Measurements from ENCODE around the gene PDZD7.

PDZD7 gene

DNA sequence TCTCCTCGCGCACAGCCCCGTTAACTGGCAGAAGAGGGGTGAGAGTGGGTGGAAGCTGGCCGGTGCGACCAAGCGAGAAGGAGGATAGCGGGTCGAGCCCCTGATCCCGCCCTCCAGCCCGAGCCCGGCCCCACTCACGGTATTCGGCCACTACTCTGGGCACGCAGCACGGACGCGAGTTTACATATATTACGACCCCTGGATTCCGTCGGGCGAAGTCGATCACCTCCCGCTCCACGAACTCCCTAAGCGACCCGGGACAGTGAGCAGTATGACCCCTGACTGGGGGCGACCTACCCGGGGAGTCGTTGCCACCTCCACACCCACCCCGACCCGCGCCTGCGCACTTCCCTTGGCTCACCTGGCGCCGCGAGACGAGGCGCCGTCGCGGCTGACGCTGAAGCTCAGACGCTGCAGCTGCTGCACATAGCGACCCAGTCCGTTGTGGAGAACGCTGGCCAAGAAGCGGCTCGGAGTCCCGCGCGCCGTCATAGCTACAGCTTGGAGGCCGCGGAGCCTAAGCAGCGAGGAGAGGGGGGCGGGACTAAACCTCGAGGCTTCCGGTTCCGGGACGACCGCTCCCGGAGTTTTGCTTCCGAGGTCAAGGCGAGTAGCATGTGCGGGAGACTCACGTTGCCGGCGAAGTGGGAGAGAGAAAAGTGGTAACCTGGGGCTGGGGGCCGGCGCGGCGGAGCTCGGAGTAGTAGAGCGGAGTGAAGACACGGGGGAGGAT, 43.8 kb downstream of the PDZD7 start, which contains the start of the genes MRPL43 and TWNK:
Gene MRPL43 (minus strand): TSS at position 546 of the 733 bp plus-strand sequence. CDS start 54 bp downstream, at position 492.
Gene TWNK (plus strand): TSS at position 592 of the 733 bp plus-strand sequence. CDS start 668 bp downstream, outside the sequence.
- H3K9me3 ChIP-seq (ENCODE audit: control insufficient read depth, low read length), result no peaks in the 10 kb centered on the region
- H3K4me1 ChIP-seq (ENCODE audit: control insufficient read depth, insufficient read depth, low read depth, low read length), result peaks cover 24% of the 10 kb centered on the region
- no peak within 1 kb of the TSS for H2AK5ac ChIP-seq (ENCODE audit: low read length, severe bottlenecking)
- peak within 1 kb of the TSS; percentile 92 to 94 for H3K4me3 ChIP-seq (ENCODE audit: insufficient read depth in 1 of 2, low read depth in 1 of 2, low read length in 2 of 2)
- peak within 1 kb of the TSS; percentile 90 for H3K9ac ChIP-seq (ENCODE audit: low read length)
- peaks cover 51 to 60% of the 10 kb centered on the region in 2 experiments for H3K36me3 ChIP-seq (ENCODE audit: control insufficient read depth in 1 of 2, insufficient read depth in 2 of 2, low read depth in 1 of 2, low read length in 2 of 2)
- peaks cover 43% of the 10 kb centered on the region for H3K79me1 ChIP-seq (replicated peaks; ENCODE audit: low read length, poor library complexity, severe bottlenecking)
- no peak within 1 kb of the TSS for H2BK12ac ChIP-seq (ENCODE audit: low read length in 2 of 2)
- no peak within 1 kb of the TSS for H2BK120ac ChIP-seq (ENCODE audit: low read depth, low read length)
- WGBS, result 2% methylated on average over 72 of the region's 75 CpGs
- H3K27ac ChIP-seq (ENCODE audit: low read length, poor library complexity, severe bottlenecking), result peak within 1 kb of the TSS; percentile 88
- peak within 1 kb of the TSS in 1 of 2 experiments; percentile 60 for H3K23ac ChIP-seq (ENCODE audit: low read length in 2 of 2)
- peak within 1 kb of the TSS in 1 of 2 experiments; percentile 95 for H3K14ac ChIP-seq (ENCODE audit: low read length in 2 of 2)
- no peaks in the 10 kb centered on the region for H3K27me3 ChIP-seq (ENCODE audit: control insufficient read depth in 1 of 2, insufficient read depth in 1 of 2, low read length in 2 of 2)
- H3K4me2 ChIP-seq (ENCODE audit: low read length, poor library complexity, severe bottlenecking), result peak within 1 kb of the TSS; percentile 60
- DNase-seq, result peak; percentile 81
- H2BK5ac ChIP-seq (ENCODE audit: low read depth, low read length, poor library complexity, severe bottlenecking), result no peak within 1 kb of the TSS
- H4K91ac ChIP-seq (ENCODE audit: low read length), result peak within 1 kb of the TSS; percentile 67
- H4K8ac ChIP-seq (ENCODE audit: low read length), result peak within 1 kb of the TSS; percentile 95
- peak within 1 kb of the TSS; percentile 98 for H2AFZ ChIP-seq (ENCODE audit: low read depth, low read length)
- H2BK15ac ChIP-seq (ENCODE audit: low read depth, poor library complexity, severe bottlenecking), result no peak within 1 kb of the TSS
- H3K18ac ChIP-seq (ENCODE audit: low read depth in 1 of 2, low read length in 2 of 2), result peak within 1 kb of the TSS; percentile 90 to 93
- peak within 1 kb of the TSS; percentile 39 to 83 for H3K4ac ChIP-seq (ENCODE audit: low read depth in 1 of 2, low read length in 2 of 2)

DNA sequence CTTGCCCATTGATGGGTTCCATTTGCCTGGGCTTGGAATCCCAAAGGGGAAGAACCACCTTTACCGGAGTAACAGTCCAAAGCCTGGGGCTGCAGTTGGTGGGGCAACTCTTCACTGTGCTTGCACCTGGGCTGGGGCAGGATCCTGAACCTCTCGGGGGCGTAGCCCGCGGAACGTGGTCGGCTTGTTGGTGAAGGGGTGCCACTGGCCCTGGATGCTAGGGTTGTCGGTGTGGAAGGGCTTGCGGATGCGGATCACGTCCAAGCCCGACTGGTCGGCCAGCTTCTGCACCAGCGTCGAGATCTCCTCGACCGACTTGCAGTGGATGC, 44.3 kb downstream of the PDZD7 start:
- H2BK12ac ChIP-seq (ENCODE audit: low read length in 2 of 2), result no peak overlapping the region
- no peak overlapping the region for H2BK15ac ChIP-seq (ENCODE audit: low read depth, poor library complexity, severe bottlenecking)
- H3K4me2 ChIP-seq (ENCODE audit: low read length, poor library complexity, severe bottlenecking), result peak overlapping the region; percentile 45
- peak overlapping the region in 1 of 2 experiments; percentile 90 for H3K18ac ChIP-seq (ENCODE audit: low read depth in 1 of 2, low read length in 2 of 2)
- peak overlapping the region; percentile 92 to 94 for H3K4me3 ChIP-seq (ENCODE audit: insufficient read depth in 1 of 2, low read depth in 1 of 2, low read length in 2 of 2)
- peak overlapping the region; percentile 98 for H2AFZ ChIP-seq (ENCODE audit: low read depth, low read length)
- no peak overlapping the region for H3K4ac ChIP-seq (ENCODE audit: low read depth in 1 of 2, low read length in 2 of 2)
- peaks cover 24% of the 10 kb centered on the region for H3K4me1 ChIP-seq (ENCODE audit: control insufficient read depth, insufficient read depth, low read depth, low read length)
- no peaks in the 10 kb centered on the region for H3K9me3 ChIP-seq (ENCODE audit: control insufficient read depth, low read length)
- 33% methylated on average over 17 of the region's 17 CpGs for WGBS
- H4K8ac ChIP-seq (ENCODE audit: low read length), result peak overlapping the region; percentile 95
- peak overlapping the region; percentile 90 for H3K9ac ChIP-seq (ENCODE audit: low read length)
- H3K14ac ChIP-seq (ENCODE audit: low read length in 2 of 2), result no peak overlapping the region
- no peak overlapping the region for H3K27ac ChIP-seq (ENCODE audit: low read length, poor library complexity, severe bottlenecking)
- no peak overlapping the region for H2BK5ac ChIP-seq (ENCODE audit: low read depth, low read length, poor library complexity, severe bottlenecking)
- H3K79me1 ChIP-seq (replicated peaks; ENCODE audit: low read length, poor library complexity, severe bottlenecking), result peaks cover 43% of the 10 kb centered on the region
- DNase-seq, result no peak
- H3K36me3 ChIP-seq (ENCODE audit: control insufficient read depth in 1 of 2, insufficient read depth in 2 of 2, low read depth in 1 of 2, low read length in 2 of 2), result peaks cover 52 to 60% of the 10 kb centered on the region in 2 experiments
- H2BK120ac ChIP-seq (ENCODE audit: low read depth, low read length), result no peak overlapping the region
- no peak overlapping the region for H2AK5ac ChIP-seq (ENCODE audit: low read length, severe bottlenecking)
- H3K23ac ChIP-seq (ENCODE audit: low read length in 2 of 2), result peak overlapping the region in 1 of 2 experiments; percentile 51
- H3K27me3 ChIP-seq (ENCODE audit: control insufficient read depth in 1 of 2, insufficient read depth in 1 of 2, low read length in 2 of 2), result no peaks in the 10 kb centered on the region
- peak overlapping the region; percentile 67 for H4K91ac ChIP-seq (ENCODE audit: low read length)

- H2AK5ac ChIP-seq (ENCODE audit: low read length, severe bottlenecking), result no peak overlapping the region
- H3K27ac ChIP-seq (ENCODE audit: low read length, poor library complexity, severe bottlenecking), result no peak overlapping the region
- no peak for DNase-seq
- H3K9me3 ChIP-seq (ENCODE audit: control insufficient read depth, low read length), result no peaks in the 10 kb centered on the region
- peaks cover 24% of the 10 kb centered on the region for H3K4me1 ChIP-seq (ENCODE audit: control insufficient read depth, insufficient read depth, low read depth, low read length)
- H3K27me3 ChIP-seq (ENCODE audit: control insufficient read depth in 1 of 2, insufficient read depth in 1 of 2, low read length in 2 of 2), result no peaks in the 10 kb centered on the region
- H3K14ac ChIP-seq (ENCODE audit: low read length in 2 of 2), result no peak overlapping the region
- H3K23ac ChIP-seq (ENCODE audit: low read length in 2 of 2), result no peak overlapping the region
- no peak overlapping the region for H2BK5ac ChIP-seq (ENCODE audit: low read depth, low read length, poor library complexity, severe bottlenecking)
- H3K79me1 ChIP-seq (replicated peaks; ENCODE audit: low read length, poor library complexity, severe bottlenecking), result peaks cover 39% of the 10 kb centered on the region
- H3K18ac ChIP-seq (ENCODE audit: low read depth in 1 of 2, low read length in 2 of 2), result no peak overlapping the region
- H3K9ac ChIP-seq (ENCODE audit: low read length), result peak overlapping the region; percentile 90
- 91% methylated on average over 2 of the region's 5 CpGs for WGBS
- H3K4me3 ChIP-seq (ENCODE audit: insufficient read depth in 1 of 2, low read depth in 1 of 2, low read length in 2 of 2), result no peak overlapping the region
- peaks cover 52 to 56% of the 10 kb centered on the region in 2 experiments for H3K36me3 ChIP-seq (ENCODE audit: control insufficient read depth in 1 of 2, insufficient read depth in 2 of 2, low read depth in 1 of 2, low read length in 2 of 2)
- H4K91ac ChIP-seq (ENCODE audit: low read length), result no peak overlapping the region
- H4K8ac ChIP-seq (ENCODE audit: low read length), result no peak overlapping the region
- no peak overlapping the region for H3K4me2 ChIP-seq (ENCODE audit: low read length, poor library complexity, severe bottlenecking)
- H2BK15ac ChIP-seq (ENCODE audit: low read depth, poor library complexity, severe bottlenecking), result no peak overlapping the region
- no peak overlapping the region for H2AFZ ChIP-seq (ENCODE audit: low read depth, low read length)
- H2BK120ac ChIP-seq (ENCODE audit: low read depth, low read length), result no peak overlapping the region
- H2BK12ac ChIP-seq (ENCODE audit: low read length in 2 of 2), result no peak overlapping the region
- no peak overlapping the region for H3K4ac ChIP-seq (ENCODE audit: low read depth in 1 of 2, low read length in 2 of 2)
Measured at GRCh38 chr10:100985336-100985735, 45.6 kb downstream of the PDZD7 start.

DNA sequence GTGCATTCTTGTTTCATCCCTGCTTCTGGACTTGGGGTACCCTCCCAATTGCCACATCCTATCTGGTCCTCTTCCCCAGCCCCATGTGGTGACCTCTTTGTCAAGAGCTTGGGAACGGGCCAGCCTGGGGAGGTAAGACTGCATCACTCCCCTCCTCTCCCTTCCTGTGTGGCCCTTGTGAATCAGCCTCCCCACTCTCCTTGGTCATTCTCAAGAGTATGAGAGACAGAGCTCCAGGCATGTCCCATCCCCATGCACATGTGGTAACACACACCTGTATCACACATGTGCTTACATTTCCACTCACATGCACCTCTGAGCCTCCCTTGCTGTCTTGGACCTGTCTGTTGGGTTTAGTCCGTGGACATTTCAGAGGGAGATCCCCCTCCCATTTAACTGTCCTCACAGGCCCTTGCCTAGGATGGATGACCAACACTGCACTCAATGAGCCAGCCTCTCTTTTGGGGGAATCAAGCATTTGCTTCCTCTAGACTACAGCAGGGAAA, 46.2 kb downstream of the PDZD7 start:
- Histone ChIP-seq H3K4ac (ENCODE audit: low read depth in 1 of 2, low read length in 2 of 2) (no peak overlapping the region), H4K8ac (ENCODE audit: low read length) (no peak overlapping the region), H4K91ac (ENCODE audit: low read length) (no peak overlapping the region), H3K4me2 (ENCODE audit: low read length, poor library complexity, severe bottlenecking) (no peak overlapping the region), H3K4me1 (ENCODE audit: control insufficient read depth, insufficient read depth, low read depth, low read length) (peaks cover 24% of the 10 kb centered on the region), H2AFZ (ENCODE audit: low read depth, low read length) (no peak overlapping the region), H3K18ac (ENCODE audit: low read depth in 1 of 2, low read length in 2 of 2) (no peak overlapping the region), H2BK120ac (ENCODE audit: low read depth, low read length) (no peak overlapping the region), H2BK5ac (ENCODE audit: low read depth, low read length, poor library complexity, severe bottlenecking) (no peak overlapping the region), H2AK5ac (ENCODE audit: low read length, severe bottlenecking) (no peak overlapping the region), H3K4me3 (ENCODE audit: insufficient read depth in 1 of 2, low read depth in 1 of 2, low read length in 2 of 2) (no peak overlapping the region), H3K27ac (ENCODE audit: low read length, poor library complexity, severe bottlenecking) (no peak overlapping the region), H3K36me3 (ENCODE audit: control insufficient read depth in 1 of 2, insufficient read depth in 2 of 2, low read depth in 1 of 2, low read length in 2 of 2) (peaks cover 52 to 57% of the 10 kb centered on the region in 2 experiments), H3K23ac (ENCODE audit: low read length in 2 of 2) (no peak overlapping the region), H3K14ac (ENCODE audit: low read length in 2 of 2) (no peak overlapping the region), H3K9me3 (ENCODE audit: control insufficient read depth, low read length) (no peaks in the 10 kb centered on the region), H3K79me1 (replicated peaks; ENCODE audit: low read length, poor library complexity, severe bottlenecking) (peaks cover 37% of the 10 kb centered on the region), H2BK15ac (ENCODE audit: low read depth, poor library complexity, severe bottlenecking) (no peak overlapping the region), H2BK12ac (ENCODE audit: low read length in 2 of 2) (no peak overlapping the region), H3K27me3 (ENCODE audit: control insufficient read depth in 1 of 2, insufficient read depth in 1 of 2, low read length in 2 of 2) (no peaks in the 10 kb centered on the region), H3K9ac (ENCODE audit: low read length) (no peak overlapping the region)
- DNase-seq, result no peak
- WGBS, result 97% methylated on average over 2 of the region's 2 CpGs

All from mesenchymal stem cell (in vitro differentiated cells and primary cell).